Hair follicular keratinocyte (primary cell): ENCODE results near the gene USH2A. TPM values are rescaled to one million over a fixed set of nuclear protein-coding genes. Genes with fewer than 3 reads are reported as not detected.

Experiments
- total RNA-seq: library from RNA; depleted of rRNA; stranded (reverse); fragments of >200 nt; gene quantifications from 2 replicates; pipeline ENCODE4 v1.2.3, GENCODE V29; 2015

The USH2A gene
- not detected in 2 replicates for total RNA-seq

DNA sequence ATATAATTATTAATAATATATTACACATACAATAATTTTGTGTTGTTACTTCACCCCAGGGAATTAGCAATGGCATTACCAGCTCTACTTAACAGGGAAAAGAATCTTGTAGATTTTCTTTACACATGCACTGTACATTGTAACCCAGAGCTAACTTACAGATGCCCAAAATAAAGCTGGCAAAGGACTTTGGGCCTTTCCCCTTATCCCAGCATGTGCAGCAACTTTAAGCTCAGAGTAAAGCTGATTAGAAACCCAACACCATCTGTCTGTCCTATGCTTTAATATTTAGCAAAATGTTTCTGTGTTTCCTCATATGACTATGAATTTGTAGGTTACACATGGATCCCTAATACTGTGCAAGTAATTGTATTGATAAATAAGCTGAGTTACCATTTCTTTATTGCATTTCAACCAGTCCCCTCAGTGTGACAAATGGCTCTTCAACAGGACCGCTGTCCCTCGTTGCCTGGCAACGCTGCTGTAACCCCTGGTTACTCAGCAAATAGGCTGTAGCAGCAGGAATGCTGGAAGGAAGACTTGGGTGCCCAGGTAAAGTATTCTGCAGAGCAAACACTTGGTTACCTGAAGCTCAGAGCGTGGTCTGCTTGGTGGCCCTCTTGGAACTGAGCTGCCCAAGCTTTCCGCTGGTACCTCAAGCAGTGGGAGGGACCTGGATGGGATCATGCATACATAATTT is at the start of gene USH2A:
TSS of gene USH2A (minus strand) at position 628 of the 700 bp plus-strand sequence. CDS start 1,112 bp downstream, outside the sequence.

